ENCODE data around the gene ZBTB21.

The ZBTB21 gene

DNA sequence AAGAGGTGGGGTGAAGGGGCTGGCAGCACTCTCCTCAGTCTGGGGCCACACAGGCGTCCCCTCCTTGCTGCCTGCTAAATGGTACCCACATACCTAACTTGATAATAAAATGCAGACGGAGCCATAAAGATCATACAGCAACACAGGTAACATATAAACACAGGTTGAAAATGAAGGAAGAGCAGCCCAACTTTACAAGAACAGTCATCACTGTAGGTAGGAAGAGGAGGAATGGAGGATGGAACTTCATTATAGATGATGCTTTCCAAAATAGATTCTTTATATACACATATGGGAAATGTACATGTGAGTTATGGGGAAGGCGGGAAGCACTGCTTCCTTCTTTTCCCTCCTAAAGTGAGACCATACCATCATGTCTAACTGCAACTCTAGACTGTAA, 69.7 kb downstream of the ZBTB21 start:
- Mint-ChIP-seq H3K4me3 (no peak overlapping the region), H3K36me3 (ENCODE audit: low read depth) (peaks cover 21% of the 10 kb centered on the region), H3K27ac (no peak overlapping the region), H3K27me3 (ENCODE audit: low read depth, poor library complexity) (peaks cover 3% of the 10 kb centered on the region), H3K4me1 (peaks cover 24% of the 10 kb centered on the region), H3K9me3 (peaks cover 10% of the 10 kb centered on the region)
- DNase-seq = no peak
- TF ChIP-seq, protein P1, sequence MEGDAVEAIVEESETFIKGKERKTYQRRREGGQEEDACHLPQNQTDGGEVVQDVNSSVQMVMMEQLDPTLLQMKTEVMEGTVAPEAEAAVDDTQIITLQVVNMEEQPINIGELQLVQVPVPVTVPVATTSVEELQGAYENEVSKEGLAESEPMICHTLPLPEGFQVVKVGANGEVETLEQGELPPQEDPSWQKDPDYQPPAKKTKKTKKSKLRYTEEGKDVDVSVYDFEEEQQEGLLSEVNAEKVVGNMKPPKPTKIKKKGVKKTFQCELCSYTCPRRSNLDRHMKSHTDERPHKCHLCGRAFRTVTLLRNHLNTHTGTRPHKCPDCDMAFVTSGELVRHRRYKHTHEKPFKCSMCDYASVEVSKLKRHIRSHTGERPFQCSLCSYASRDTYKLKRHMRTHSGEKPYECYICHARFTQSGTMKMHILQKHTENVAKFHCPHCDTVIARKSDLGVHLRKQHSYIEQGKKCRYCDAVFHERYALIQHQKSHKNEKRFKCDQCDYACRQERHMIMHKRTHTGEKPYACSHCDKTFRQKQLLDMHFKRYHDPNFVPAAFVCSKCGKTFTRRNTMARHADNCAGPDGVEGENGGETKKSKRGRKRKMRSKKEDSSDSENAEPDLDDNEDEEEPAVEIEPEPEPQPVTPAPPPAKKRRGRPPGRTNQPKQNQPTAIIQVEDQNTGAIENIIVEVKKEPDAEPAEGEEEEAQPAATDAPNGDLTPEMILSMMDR (IDR thresholded peaks at IDR 0.05) = no peak

DNA sequence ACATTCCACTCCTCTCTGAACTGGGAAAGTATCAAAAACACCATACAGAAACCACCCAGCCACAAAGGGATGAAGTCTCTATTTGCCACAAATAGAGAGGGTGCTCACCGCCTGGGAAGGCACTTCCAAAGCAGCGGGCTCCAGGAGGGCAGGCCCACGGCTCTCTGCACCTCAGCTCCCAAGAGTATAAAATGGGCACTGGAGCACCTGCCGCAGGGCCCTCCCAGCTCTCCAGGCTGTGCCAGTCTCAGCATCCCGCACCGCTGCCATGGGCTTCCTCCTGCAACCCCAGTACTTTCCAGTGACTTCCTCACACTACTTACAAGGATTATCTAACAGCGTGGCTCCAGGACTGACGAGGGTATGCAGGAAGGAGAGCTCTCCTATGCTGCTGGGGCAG, 70.8 kb downstream of the ZBTB21 start:
- TF ChIP-seq, protein P1 (IDR thresholded peaks at IDR 0.05) = no peak
- Mint-ChIP-seq H3K36me3 (ENCODE audit: low read depth) (peaks cover 14% of the 10 kb centered on the region), H3K27me3 (ENCODE audit: low read depth, poor library complexity) (peaks cover 3% of the 10 kb centered on the region), H3K4me3 (no peak overlapping the region), H3K27ac (peak overlapping the region; percentile 56), H3K9me3 (peaks cover under 1% of the 10 kb centered on the region), H3K4me1 (peaks cover 19% of the 10 kb centered on the region)
- DNase-seq = no peak

All from nephron progenitor cell (in vitro differentiated cells).